Prostate gland (tissue), 2 donors: ENCODE data around the gene MCC. TPM values are rescaled to one million over a fixed set of nuclear protein-coding genes. Genes with fewer than 3 reads are reported as not detected.

ENCODE experiments used
- DNase-seq: peaks from one replicate; pipeline ENCODE4 v3.0.0-alpha.2; 2019; ENCODE audit warnings: low spot score
- H3K27ac ChIP-seq, 2 donors: fragments of 200-600 bp; sonication (generic); 2 replicates each; pipeline ENCODE4 v1.5.1; 2017 to 2019
- H3K27me3 ChIP-seq: fragments of 200-600 bp; sonication (generic); replicated peaks from 2 replicates; pipeline ENCODE4 v1.5.1; 2019; ENCODE audit not compliant: insufficient read depth
- H3K36me3 ChIP-seq, 2 donors: fragments of 200-600 bp; sonication (generic); 1 replicate in 1 of 2; 2 replicates in 1 of 2; pipeline versions ENCODE4 v1.5.1 to v1.8.1; 2017 to 2019
- H3K4me1 ChIP-seq: fragments of 200-600 bp; sonication (generic); replicated peaks from 2 replicates; pipeline ENCODE4 v1.5.1; 2019
- H3K4me3 ChIP-seq, 2 donors: fragments of 200-600 bp; sonication (generic); 2 replicates each; pipeline ENCODE4 v1.5.1; 2017 to 2019
- H3K9me3 ChIP-seq: fragments of 200-600 bp; sonication (generic); 2 replicates; pipeline ENCODE4 v1.5.1; 2017
- CTCF ChIP-seq, 4 experiments: fragments of 200-600 bp in 2 of 4; fragments of 450-650 bp in 2 of 4; sonication (generic) in 2 of 4; IDR thresholded peaks; 1 replicate in 3 of 4; 2 replicates in 1 of 4; pipeline ENCODE4 v1.5.1; 2016 to 2019; ENCODE audit warnings: antibody characterized with exemption in 4 of 4, mild to moderate bottlenecking in 2 of 4, moderate library complexity in 2 of 4
- POLR2A ChIP-seq: fragments of 450-650 bp; IDR thresholded peaks from one replicate; pipeline ENCODE4 v1.6.1; 2016; ENCODE audit warnings: antibody characterized with exemption, mild to moderate bottlenecking
- POLR2AphosphoS5 ChIP-seq: sonication (generic); formaldehyde crosslinking; IDR thresholded peaks from one replicate; pipeline ENCODE4 v1.6.1; 2017; ENCODE audit warnings: antibody characterized with exemption
- WGBS: methylation state at CpG from one replicate; pipeline ENCODE4 v1.1.5; 2018; 5-methylcytosine and 5-hydroxymethylcytosine counted together
- intact Hi-C: fragments of 100-400 bp; cut with DNase I; formaldehyde crosslinking; loops from one replicate; pipeline ENCODE4 v1.14.2; 2022
- total RNA-seq, 2 donors: library from RNA; depleted of rRNA; stranded (reverse); fragments of >200 nt; gene quantifications; one replicate each; pipeline ENCODE4 v1.1.0, GENCODE V29; 2016

Gene MCC
- total RNA-seq, 2 donors from 2014 or later: 41.5 to 54.1 TPM

GRCh38 chr5:113508756-113509155 lies 20.5 kb upstream of the MCC start:
- no peak for TF ChIP-seq CTCF (IDR thresholded peaks at IDR 0.05)
- no peak for TF ChIP-seq POLR2A
- no peak for TF ChIP-seq POLR2AphosphoS5
- no peak for DNase-seq
- no peak overlapping the region for H3K27ac ChIP-seq
- no peak overlapping the region for H3K4me3 ChIP-seq
- intact Hi-C loops: no loop called here
- no peaks in the 10 kb centered on the region for H3K36me3 ChIP-seq
- no peaks in the 10 kb centered on the region for H3K9me3 ChIP-seq
- no peaks in the 10 kb centered on the region for H3K4me1 ChIP-seq
- no peaks in the 10 kb centered on the region for H3K27me3 ChIP-seq

- Histone ChIP-seq H3K4me1 (no peaks in the 10 kb centered on the region), H3K4me3 (no peak overlapping the region), H3K36me3 (no peaks in the 10 kb centered on the region), H3K27ac (no peak overlapping the region), H3K27me3 (no peaks in the 10 kb centered on the region), H3K9me3 (no peaks in the 10 kb centered on the region)
- no peak for TF ChIP-seq POLR2A
- no peak for TF ChIP-seq CTCF (IDR thresholded peaks at IDR 0.05)
- no peak for TF ChIP-seq POLR2AphosphoS5
- no peak for DNase-seq
- intact Hi-C loops: no loop called here
Observed at GRCh38 chr5:113507601-113508000, 19.3 kb upstream of the MCC start.

GRCh38 chr5:113505181-113505580 lies 16.9 kb upstream of the MCC start:
- intact Hi-C loops: no loop called here
- no peaks in the 10 kb centered on the region for H3K9me3 ChIP-seq
- H3K27ac ChIP-seq: no peak overlapping the region
- WGBS: 76% methylated on average over 5 of the region's 5 CpGs
- H3K36me3 ChIP-seq: no peaks in the 10 kb centered on the region
- no peak for DNase-seq
- TF ChIP-seq POLR2A: no peak
- TF ChIP-seq CTCF (IDR thresholded peaks at IDR 0.05): no peak
- no peak for TF ChIP-seq POLR2AphosphoS5
- no peak overlapping the region for H3K4me3 ChIP-seq
- no peaks in the 10 kb centered on the region for H3K27me3 ChIP-seq
- H3K4me1 ChIP-seq: no peaks in the 10 kb centered on the region

GRCh38 chr5:113503146-113503545 lies 14.9 kb upstream of the MCC start:
- intact Hi-C loops: no loop called here
- WGBS: 100% methylated on average over 1 of the region's 1 CpG
- no peak for TF ChIP-seq CTCF (IDR thresholded peaks at IDR 0.05)
- TF ChIP-seq POLR2A: no peak
- TF ChIP-seq POLR2AphosphoS5: no peak
- Histone ChIP-seq H3K27me3 (no peaks in the 10 kb centered on the region), H3K4me3 (no peak overlapping the region), H3K27ac (no peak overlapping the region), H3K36me3 (no peaks in the 10 kb centered on the region), H3K9me3 (no peaks in the 10 kb centered on the region), H3K4me1 (no peaks in the 10 kb centered on the region)
- no peak for DNase-seq

- no peaks in the 10 kb centered on the region for H3K9me3 ChIP-seq
- no peaks in the 10 kb centered on the region for H3K36me3 ChIP-seq
- H3K27ac ChIP-seq: no peak overlapping the region
- DNase-seq: no peak
- TF ChIP-seq POLR2AphosphoS5: no peak
- WGBS: 94% methylated on average over 3 of the region's 3 CpGs
- intact Hi-C loops: no loop called here
- H3K4me1 ChIP-seq: no peaks in the 10 kb centered on the region
- H3K4me3 ChIP-seq: no peak overlapping the region
- H3K27me3 ChIP-seq: no peaks in the 10 kb centered on the region
Observed at GRCh38 chr5:113502073-113502472, 13.8 kb upstream of the MCC start.
